HUES64 (cell line): ENCODE results near the gene STOML1.

Experiments
- H3K27ac ChIP-seq: 2 replicates; pipeline ENCODE4 v1.7.0; 2013; ENCODE audit warnings: low read depth, low read length, inconsistent platforms
- H3K27me3 ChIP-seq: 2 replicates; pipeline ENCODE4 v1.6.1; 2013; ENCODE audit warnings: mild to moderate bottlenecking, low read length; ENCODE audit not compliant: insufficient read depth
- H3K36me3 ChIP-seq: 2 replicates; pipeline ENCODE4 v1.6.1; 2013; ENCODE audit warnings: mild to moderate bottlenecking, low read length; ENCODE audit not compliant: insufficient read depth
- H3K4me1 ChIP-seq: 2 replicates; pipeline ENCODE4 v1.6.1; 2013; ENCODE audit warnings: mild to moderate bottlenecking, low read length, moderate library complexity; ENCODE audit not compliant: insufficient read depth
- H3K4me3 ChIP-seq: 2 replicates; pipeline ENCODE4 v1.5.1; 2013; ENCODE audit warnings: mild to moderate bottlenecking, low read length, moderate library complexity
- H3K9ac ChIP-seq: 2 replicates; pipeline ENCODE4 v1.6.1; 2013; ENCODE audit warnings: mild to moderate bottlenecking, low read depth, low read length
- H3K9me3 ChIP-seq: 2 replicates; pipeline ENCODE4 v1.6.1; 2013; ENCODE audit warnings: low read depth, low read length; ENCODE audit not compliant: insufficient read depth
- WGBS: fragments of 150-250, 120-280 bp; methylation state at CpG from one replicate; pipeline ENCODE4 v1.1.7; 2013; ENCODE audit warnings: missing lambda C conversion rate; 5-methylcytosine and 5-hydroxymethylcytosine counted together

Gene STOML1

GRCh38 chr15:73992594-73992898 is 451 bp upstream of the STOML1 start:
- Histone ChIP-seq H3K27ac (no peak overlapping the region), H3K27me3 (no peaks in the 10 kb centered on the region), H3K9ac (no peak overlapping the region), H3K4me3 (peak overlapping the region; percentile 16; the same call in 1 of the 2 replicates), H3K4me1 (peaks cover 13% of the 10 kb centered on the region; the same call in 1 of the 2 replicates), H3K36me3 (no peaks in the 10 kb centered on the region), H3K9me3 (no peaks in the 10 kb centered on the region)
- WGBS: 90% methylated on average over 5 of the region's 5 CpGs

GRCh38 chr15:73991260-73991659 is 835 bp downstream of the STOML1 start:
- no peak overlapping the region for H3K27ac ChIP-seq
- no peaks in the 10 kb centered on the region for H3K9me3 ChIP-seq
- H3K4me1 ChIP-seq: peaks cover 13% of the 10 kb centered on the region; the same call in 1 of the 2 replicates
- H3K27me3 ChIP-seq: no peaks in the 10 kb centered on the region
- no peaks in the 10 kb centered on the region for H3K36me3 ChIP-seq
- H3K9ac ChIP-seq: 0 out of 2 replicates have a peak overlapping the region, but pooled peaks have one; percentile 41
- WGBS: 85% methylated on average over 5 of the region's 5 CpGs
- peak overlapping the region; percentile 86 for H3K4me3 ChIP-seq

- H3K27me3 ChIP-seq: no peaks in the 10 kb centered on the region
- H3K36me3 ChIP-seq: no peaks in the 10 kb centered on the region
- no peak overlapping the region for H3K9ac ChIP-seq
- H3K9me3 ChIP-seq: no peaks in the 10 kb centered on the region
- no peak overlapping the region for H3K27ac ChIP-seq
- peaks cover 11% of the 10 kb centered on the region; the same call in 1 of the 2 replicates for H3K4me1 ChIP-seq
- 93% methylated on average over 8 of the region's 9 CpGs for WGBS
- H3K4me3 ChIP-seq: no peak overlapping the region
Measured at GRCh38 chr15:73990250-73991005, 1.7 kb downstream of the STOML1 start.

DNA sequence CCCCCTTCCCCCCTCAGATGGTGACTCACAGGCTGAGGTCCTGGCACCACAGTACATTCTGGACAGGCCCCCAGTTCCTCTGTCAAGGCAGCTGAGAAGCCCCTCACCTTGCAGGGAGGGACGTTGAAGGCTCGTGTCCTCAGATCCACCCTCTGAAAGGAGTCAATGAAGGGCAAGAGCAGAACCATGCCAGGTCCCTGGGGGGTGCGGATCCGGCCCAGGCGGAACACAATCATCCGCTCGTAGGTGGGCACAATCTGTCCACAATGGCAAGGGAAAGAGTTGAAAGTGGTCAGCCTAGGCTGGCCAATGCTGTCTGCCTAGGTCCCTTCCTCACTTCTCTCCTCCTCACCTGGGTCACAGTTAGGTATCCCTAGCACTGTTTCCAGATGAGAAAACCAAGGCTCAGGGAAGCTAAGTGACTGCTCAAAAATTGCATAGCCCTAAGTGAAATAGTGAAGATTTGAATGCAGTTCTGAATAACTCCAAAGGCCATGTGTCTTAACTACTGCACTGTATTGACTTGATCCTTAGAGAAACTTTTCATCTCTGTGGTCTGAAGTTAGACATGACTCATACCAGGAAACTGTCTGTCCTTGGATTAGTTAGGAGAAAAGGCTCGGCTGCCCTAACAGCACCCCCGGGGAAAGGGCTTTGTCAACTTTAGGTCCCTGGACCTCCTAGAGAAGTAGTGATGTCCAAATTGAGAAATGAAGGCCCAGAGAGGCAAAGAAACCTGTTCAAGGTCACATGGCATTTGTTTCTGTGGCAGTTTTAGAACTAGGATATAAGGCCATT is 2.9 kb downstream of the STOML1 start:
- no peaks in the 10 kb centered on the region for H3K27me3 ChIP-seq
- 86% methylated on average over 9 of the region's 9 CpGs for WGBS
- no peak overlapping the region for H3K4me3 ChIP-seq
- no peaks in the 10 kb centered on the region for H3K9me3 ChIP-seq
- no peak overlapping the region for H3K9ac ChIP-seq
- peaks cover 9% of the 10 kb centered on the region; the same call in 1 of the 2 replicates for H3K4me1 ChIP-seq
- H3K36me3 ChIP-seq: no peaks in the 10 kb centered on the region
- no peak overlapping the region for H3K27ac ChIP-seq

GRCh38 chr15:73988445-73988969 is 3.6 kb downstream of the STOML1 start:
- Histone ChIP-seq H3K9ac (no peak overlapping the region), H3K4me3 (no peak overlapping the region), H3K9me3 (no peaks in the 10 kb centered on the region), H3K27me3 (no peaks in the 10 kb centered on the region), H3K36me3 (no peaks in the 10 kb centered on the region), H3K27ac (no peak overlapping the region), H3K4me1 (peaks cover 9% of the 10 kb centered on the region; the same call in 1 of the 2 replicates)
- WGBS: 93% methylated on average over 13 of the region's 13 CpGs

DNA sequence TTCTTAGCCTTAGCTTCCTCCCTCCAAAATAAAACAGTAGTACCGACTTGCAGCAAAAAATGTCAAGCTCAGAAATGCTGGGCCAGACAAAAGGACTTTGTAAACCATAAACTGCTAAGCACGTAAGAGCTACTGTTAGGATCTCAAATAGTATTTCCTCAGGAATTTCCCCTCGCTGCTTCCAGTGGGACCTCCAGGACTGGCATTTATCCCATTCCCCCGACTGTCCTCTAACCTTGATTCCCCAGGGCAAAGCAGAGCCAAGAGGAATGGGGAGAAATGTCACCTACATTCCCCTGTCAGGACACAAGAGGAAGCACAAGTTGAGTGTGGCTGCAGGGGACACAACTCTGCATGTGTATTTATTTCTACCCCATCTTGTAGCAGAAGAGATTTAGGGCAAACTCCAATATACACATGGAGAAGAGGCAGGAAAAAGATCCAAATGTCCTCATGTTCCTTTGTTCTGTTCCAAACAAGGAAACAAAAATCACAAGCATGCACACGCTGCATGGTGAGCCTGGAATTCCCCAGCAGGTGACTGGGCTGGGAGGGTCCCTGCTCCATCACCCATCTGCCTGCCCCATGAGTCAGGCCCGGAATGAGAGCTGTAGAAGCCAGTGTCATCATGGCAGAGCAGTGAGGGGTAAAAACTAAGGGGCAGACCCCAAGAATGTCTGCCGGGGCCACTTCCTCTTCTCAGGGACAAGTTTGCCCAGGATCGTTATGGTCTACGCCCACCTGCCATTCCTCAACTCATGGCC is 4.2 kb downstream of the STOML1 start:
- no peaks in the 10 kb centered on the region for H3K27me3 ChIP-seq
- no peak overlapping the region for H3K27ac ChIP-seq
- H3K4me3 ChIP-seq: no peak overlapping the region
- no peaks in the 10 kb centered on the region for H3K9me3 ChIP-seq
- peaks cover 9% of the 10 kb centered on the region; the same call in 1 of the 2 replicates for H3K4me1 ChIP-seq
- 83% methylated on average over 9 of the region's 9 CpGs for WGBS
- H3K9ac ChIP-seq: no peak overlapping the region
- no peaks in the 10 kb centered on the region for H3K36me3 ChIP-seq

- Histone ChIP-seq H3K9ac (no peak overlapping the region), H3K4me3 (no peak overlapping the region), H3K27ac (no peak overlapping the region), H3K4me1 (peaks cover 6% of the 10 kb centered on the region; the same call in 1 of the 2 replicates), H3K9me3 (no peaks in the 10 kb centered on the region), H3K36me3 (no peaks in the 10 kb centered on the region), H3K27me3 (no peaks in the 10 kb centered on the region)
- WGBS: 91% methylated on average over 4 of the region's 4 CpGs
Measured at GRCh38 chr15:73987250-73987649, 4.8 kb downstream of the STOML1 start.

- Histone ChIP-seq H3K4me1 (peaks cover 6% of the 10 kb centered on the region; the same call in 1 of the 2 replicates), H3K36me3 (no peaks in the 10 kb centered on the region)
Measured at GRCh38 chr15:73986776-73987056, 5.4 kb downstream of the STOML1 start.

GRCh38 chr15:73986055-73986775 is 5.9 kb downstream of the STOML1 start:
- 73% methylated on average over 7 of the region's 7 CpGs for WGBS
- no peak overlapping the region for H3K4me3 ChIP-seq
- no peak overlapping the region for H3K9ac ChIP-seq

More at GRCh38 chr15:73986776-73987056, 5.4 kb downstream of the STOML1 start:
- H3K9me3 ChIP-seq: no peaks in the 10 kb centered on the region
- no peak overlapping the region for H3K4me3 ChIP-seq
- H3K27ac ChIP-seq: no peak overlapping the region
- H3K27me3 ChIP-seq: no peaks in the 10 kb centered on the region
- 88% methylated on average over 1 of the region's 1 CpG for WGBS
- no peak overlapping the region for H3K9ac ChIP-seq

DNA sequence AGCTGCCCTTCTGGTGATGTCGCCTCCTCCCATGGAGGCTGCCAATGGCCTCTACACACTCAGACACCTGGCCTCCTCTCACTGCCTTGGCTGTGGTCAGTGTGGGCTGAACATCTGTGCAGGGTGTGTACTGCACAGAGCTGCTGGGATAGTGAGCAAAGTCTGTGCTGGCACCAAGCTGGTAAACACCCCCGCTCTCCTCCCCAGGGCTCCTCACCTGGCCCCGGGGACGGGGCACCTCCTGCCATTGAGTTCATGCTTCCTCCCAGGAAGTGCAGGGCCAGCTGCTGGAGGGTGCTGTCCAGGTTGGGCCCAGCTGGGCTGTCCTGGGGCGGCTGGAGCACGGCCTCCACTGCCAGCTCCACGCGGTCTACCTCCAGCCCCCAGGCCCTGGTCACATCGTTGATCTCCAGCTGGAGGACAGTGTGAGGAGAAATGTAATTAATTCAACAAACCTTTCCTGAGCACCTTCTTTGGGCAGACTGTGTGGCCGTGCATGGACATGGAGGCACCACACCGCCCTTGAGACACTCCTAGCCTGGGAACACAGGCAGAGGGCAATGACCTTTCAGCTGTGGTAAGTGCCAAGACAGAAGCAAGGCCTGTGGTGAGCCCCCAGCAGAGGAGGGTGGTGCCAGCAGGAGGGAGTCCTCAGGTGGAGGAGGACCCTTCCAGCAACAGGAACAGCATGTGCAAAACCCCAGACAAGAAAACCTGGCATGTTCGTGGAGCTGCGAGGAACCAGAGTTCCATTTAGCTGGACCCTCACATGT is 6.8 kb downstream of the STOML1 start:
- H3K9me3 ChIP-seq: no peaks in the 10 kb centered on the region
- WGBS: 94% methylated on average over 13 of the region's 13 CpGs
- H3K36me3 ChIP-seq: no peaks in the 10 kb centered on the region
- no peak overlapping the region for H3K4me3 ChIP-seq
- H3K4me1 ChIP-seq: no peaks in the 10 kb centered on the region
- no peaks in the 10 kb centered on the region for H3K27me3 ChIP-seq
- H3K9ac ChIP-seq: no peak overlapping the region
- no peak overlapping the region for H3K27ac ChIP-seq

More at GRCh38 chr15:73986055-73986775, 5.9 kb downstream of the STOML1 start:
- Histone ChIP-seq H3K36me3 (no peaks in the 10 kb centered on the region), H3K9me3 (no peaks in the 10 kb centered on the region), H3K4me1 (0 out of 2 replicates have a peak, but pooled peaks cover 1% of the 10 kb centered on the region), H3K27ac (no peak overlapping the region), H3K27me3 (no peaks in the 10 kb centered on the region)
